Measurements from ENCODE around the gene MYCBPAP.

Gene MYCBPAP

DNA sequence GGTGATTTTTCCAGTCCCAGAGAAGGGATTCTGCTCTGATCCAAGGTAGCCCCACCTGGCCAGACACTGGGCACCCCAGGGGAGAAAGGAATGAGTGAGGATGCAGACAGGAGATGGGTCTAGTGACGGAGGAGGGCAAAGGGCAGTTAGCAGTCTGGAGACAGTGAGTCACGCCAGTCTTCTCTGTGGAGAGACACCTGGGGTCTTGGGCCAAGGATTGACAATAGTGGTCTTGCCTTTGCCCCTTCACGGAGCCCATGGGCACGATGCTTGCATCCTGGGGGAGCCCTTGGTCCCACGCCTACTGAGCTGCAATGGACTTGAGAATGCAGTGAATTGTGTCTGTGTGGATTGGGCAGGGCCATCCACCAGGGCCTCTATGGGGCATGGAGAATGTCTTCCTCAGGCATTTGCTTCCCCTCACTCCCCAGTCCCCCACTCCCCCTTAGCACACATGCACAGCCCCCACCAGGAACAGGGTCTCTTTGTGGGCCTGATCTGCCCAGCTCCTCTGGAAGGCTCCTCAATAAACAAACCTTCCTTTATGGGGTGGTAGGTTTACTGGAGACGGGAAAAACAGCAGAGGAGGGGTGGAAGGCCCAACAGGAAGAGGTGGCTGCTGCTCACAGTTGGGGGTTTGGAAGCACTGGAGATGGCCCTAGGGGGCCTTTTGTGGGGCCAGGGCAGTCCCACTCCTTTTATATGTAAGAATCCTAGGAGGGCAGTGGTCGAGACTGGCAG lies 41.0 kb upstream of the MYCBPAP start:
- Histone ChIP-seq H3K27ac (ENCODE audit: low read depth, low read length, poor library complexity, severe bottlenecking) (no peak overlapping the region), H3K4me1 (ENCODE audit: insufficient read depth, low read length, severe bottlenecking) (no peaks in the 10 kb centered on the region), H3K4me3 (ENCODE audit: low read depth, low read length, poor library complexity, severe bottlenecking) (no peak overlapping the region), H2AFZ (ENCODE audit: low read length) (no peak overlapping the region), H3K4me2 (ENCODE audit: low read length) (no peak overlapping the region), H3K36me3 (ENCODE audit: insufficient read depth, low read length) (no peaks in the 10 kb centered on the region), H3K9ac (ENCODE audit: low read length) (no peak overlapping the region), H3K27me3 (ENCODE audit: insufficient read depth, low read length) (no peaks in the 10 kb centered on the region), H4K20me1 (ENCODE audit: insufficient read depth, low read length) (no peaks in the 10 kb centered on the region), H3F3A (ENCODE audit: insufficient read depth, low read length) (no peaks in the 10 kb centered on the region), H3K9me3 (ENCODE audit: low read length) (no peaks in the 10 kb centered on the region), H3K79me2 (ENCODE audit: insufficient read depth, low read length) (no peaks in the 10 kb centered on the region), H3K9me2 (ENCODE audit: low read depth, low read length) (no peaks in the 10 kb centered on the region)
- TF ChIP-seq EZH2 (IDR thresholded peaks at IDR 0.05; ENCODE audit: borderline replicate concordance, low read length) (no peak), CTCF (IDR thresholded peaks at IDR 0.05; ENCODE audit: low read length) (no peak)

DNA sequence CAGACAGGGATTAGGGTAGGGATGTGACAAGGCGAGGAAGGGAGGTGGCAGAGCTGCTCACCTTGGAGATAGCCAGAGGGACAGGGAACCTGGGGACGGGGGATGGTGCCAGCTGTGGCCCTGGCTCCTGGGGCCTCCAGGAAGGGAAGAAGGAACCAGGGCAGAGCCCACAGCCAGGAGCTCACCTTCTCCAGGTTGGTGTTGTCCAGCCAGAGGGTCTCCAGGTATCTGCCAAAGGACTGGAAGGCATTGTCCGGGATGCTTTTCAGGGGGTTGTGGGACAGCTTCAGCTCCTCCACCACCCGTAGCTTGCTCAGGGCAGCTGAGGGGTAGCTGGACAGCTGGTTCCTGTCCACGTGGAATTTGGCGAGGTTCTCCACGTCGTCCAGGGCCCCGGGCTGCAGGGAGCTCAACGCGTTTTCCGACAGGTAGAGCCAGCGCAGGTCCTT lies 40.4 kb upstream of the MYCBPAP start:
- TF ChIP-seq EZH2 (IDR thresholded peaks at IDR 0.05; ENCODE audit: borderline replicate concordance, low read length) (no peak), CTCF (IDR thresholded peaks at IDR 0.05; ENCODE audit: low read length) (no peak)
- Histone ChIP-seq H3K27ac (ENCODE audit: low read depth, low read length, poor library complexity, severe bottlenecking) (no peak overlapping the region), H3K9me2 (ENCODE audit: low read depth, low read length) (no peaks in the 10 kb centered on the region), H3K9me3 (ENCODE audit: low read length) (no peaks in the 10 kb centered on the region), H3K27me3 (ENCODE audit: insufficient read depth, low read length) (no peaks in the 10 kb centered on the region), H3F3A (ENCODE audit: insufficient read depth, low read length) (no peaks in the 10 kb centered on the region), H3K4me2 (ENCODE audit: low read length) (no peak overlapping the region), H3K4me3 (ENCODE audit: low read depth, low read length, poor library complexity, severe bottlenecking) (no peak overlapping the region), H4K20me1 (ENCODE audit: insufficient read depth, low read length) (no peaks in the 10 kb centered on the region), H3K79me2 (ENCODE audit: insufficient read depth, low read length) (no peaks in the 10 kb centered on the region), H2AFZ (ENCODE audit: low read length) (no peak overlapping the region), H3K9ac (ENCODE audit: low read length) (no peak overlapping the region), H3K4me1 (ENCODE audit: insufficient read depth, low read length, severe bottlenecking) (no peaks in the 10 kb centered on the region), H3K36me3 (ENCODE audit: insufficient read depth, low read length) (no peaks in the 10 kb centered on the region)

GRCh38 chr17:50468304-50469207 lies 39.7 kb upstream of the MYCBPAP start, which contains the start of gene CHAD:
Gene CHAD (minus strand): TSS chr17:50468880. CDS start chr17:50468813, 67 bp downstream.
- Histone ChIP-seq H3K27me3 (ENCODE audit: insufficient read depth, low read length) (no peaks in the 10 kb centered on the region), H3K9ac (ENCODE audit: low read length) (no peak within 1 kb of the TSS), H3K9me3 (ENCODE audit: low read length) (no peaks in the 10 kb centered on the region), H3K4me2 (ENCODE audit: low read length) (no peak within 1 kb of the TSS), H4K20me1 (ENCODE audit: insufficient read depth, low read length) (no peaks in the 10 kb centered on the region), H3K27ac (ENCODE audit: low read depth, low read length, poor library complexity, severe bottlenecking) (no peak within 1 kb of the TSS), H3K4me1 (ENCODE audit: insufficient read depth, low read length, severe bottlenecking) (no peaks in the 10 kb centered on the region), H3K36me3 (ENCODE audit: insufficient read depth, low read length) (no peaks in the 10 kb centered on the region), H3K4me3 (ENCODE audit: low read depth, low read length, poor library complexity, severe bottlenecking) (no peak within 1 kb of the TSS), H3K9me2 (ENCODE audit: low read depth, low read length) (no peaks in the 10 kb centered on the region), H2AFZ (ENCODE audit: low read length) (no peak within 1 kb of the TSS), H3K79me2 (ENCODE audit: insufficient read depth, low read length) (no peaks in the 10 kb centered on the region), H3F3A (ENCODE audit: insufficient read depth, low read length) (no peaks in the 10 kb centered on the region)
- TF ChIP-seq CTCF (IDR thresholded peaks at IDR 0.05; ENCODE audit: low read length) (no peak), EZH2 (IDR thresholded peaks at IDR 0.05; ENCODE audit: borderline replicate concordance, low read length) (no peak)
